NK-92 (cell line): ENCODE data around the gene CLIC1.

Source experiments
- DNase-seq: peaks from one replicate; lab custom pipeline; 2025; ENCODE audit not compliant: unreplicated experiment; lab: John Stamatoyannopoulos, UW

The CLIC1 gene

DNA sequence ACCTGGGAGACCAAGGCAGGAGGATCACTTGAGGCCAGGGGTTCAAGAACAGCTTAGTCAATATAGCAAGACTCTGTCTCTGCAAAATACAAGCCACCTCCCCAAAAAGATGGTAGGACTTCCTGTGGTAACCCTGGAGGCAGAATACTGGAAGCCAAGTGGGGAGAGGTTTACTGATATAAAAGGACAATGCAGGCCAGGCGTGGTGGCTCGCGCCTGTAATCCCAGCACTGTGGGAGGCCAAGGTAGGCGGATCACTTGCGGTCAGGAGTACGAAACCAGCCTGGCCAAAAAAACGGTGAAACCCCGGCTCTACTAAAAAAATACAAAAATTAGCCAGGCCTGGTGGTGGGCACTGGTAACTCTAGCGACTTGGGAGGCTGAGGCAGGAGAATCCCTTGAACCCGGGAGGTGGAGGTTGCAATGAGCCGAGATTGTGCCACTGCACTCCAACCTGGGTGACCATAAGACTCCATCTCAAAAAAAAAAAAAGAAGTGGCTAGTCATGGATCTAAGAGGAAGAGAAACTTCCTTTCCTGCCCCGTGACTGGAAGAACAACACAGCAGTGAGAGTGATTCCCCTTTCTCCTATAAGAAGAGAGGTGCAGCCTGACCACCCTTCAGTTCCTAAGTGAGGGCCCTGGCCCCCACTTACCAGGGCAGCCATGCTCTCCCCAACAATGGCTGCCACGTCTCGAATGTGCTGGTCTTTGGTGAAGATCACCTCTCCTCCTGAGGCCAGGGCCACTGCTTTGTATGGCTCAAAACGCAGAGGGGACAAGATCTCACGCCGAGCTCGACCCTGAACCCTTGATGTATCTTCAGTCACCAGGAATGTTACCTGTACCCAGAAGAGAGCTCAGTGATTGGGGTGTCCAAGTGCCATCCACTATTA, 32.3 kb upstream of the CLIC1 start:
- no peak for DNase-seq

DNA sequence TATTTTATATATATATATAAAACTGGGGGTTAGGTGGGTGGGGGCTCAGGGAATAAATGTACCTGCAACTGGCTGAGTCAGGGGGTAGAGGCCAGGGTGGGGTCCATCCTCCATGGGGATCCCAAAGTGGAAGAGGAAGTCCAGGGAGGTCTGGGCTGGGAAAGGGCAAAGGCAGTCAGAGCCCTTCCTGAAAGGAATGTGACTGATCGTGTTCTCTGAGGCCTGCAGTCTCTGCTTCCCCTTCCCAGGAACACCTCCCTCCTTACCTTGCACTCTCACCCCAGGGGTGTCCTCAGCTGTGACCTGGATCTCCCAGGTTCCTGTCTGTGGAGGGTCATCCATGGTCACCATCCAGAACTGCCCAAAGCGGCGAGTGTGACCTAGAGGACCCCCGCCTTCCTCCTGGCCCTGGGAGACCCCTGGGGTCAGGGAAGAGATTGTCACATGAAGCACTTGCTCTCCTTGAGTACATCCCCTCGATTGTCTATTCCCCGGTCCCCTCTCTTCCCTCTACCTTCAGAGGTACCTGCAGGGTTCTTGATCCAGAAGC, 30.8 kb upstream of the CLIC1 start:
- DNase-seq = no peak

DNA sequence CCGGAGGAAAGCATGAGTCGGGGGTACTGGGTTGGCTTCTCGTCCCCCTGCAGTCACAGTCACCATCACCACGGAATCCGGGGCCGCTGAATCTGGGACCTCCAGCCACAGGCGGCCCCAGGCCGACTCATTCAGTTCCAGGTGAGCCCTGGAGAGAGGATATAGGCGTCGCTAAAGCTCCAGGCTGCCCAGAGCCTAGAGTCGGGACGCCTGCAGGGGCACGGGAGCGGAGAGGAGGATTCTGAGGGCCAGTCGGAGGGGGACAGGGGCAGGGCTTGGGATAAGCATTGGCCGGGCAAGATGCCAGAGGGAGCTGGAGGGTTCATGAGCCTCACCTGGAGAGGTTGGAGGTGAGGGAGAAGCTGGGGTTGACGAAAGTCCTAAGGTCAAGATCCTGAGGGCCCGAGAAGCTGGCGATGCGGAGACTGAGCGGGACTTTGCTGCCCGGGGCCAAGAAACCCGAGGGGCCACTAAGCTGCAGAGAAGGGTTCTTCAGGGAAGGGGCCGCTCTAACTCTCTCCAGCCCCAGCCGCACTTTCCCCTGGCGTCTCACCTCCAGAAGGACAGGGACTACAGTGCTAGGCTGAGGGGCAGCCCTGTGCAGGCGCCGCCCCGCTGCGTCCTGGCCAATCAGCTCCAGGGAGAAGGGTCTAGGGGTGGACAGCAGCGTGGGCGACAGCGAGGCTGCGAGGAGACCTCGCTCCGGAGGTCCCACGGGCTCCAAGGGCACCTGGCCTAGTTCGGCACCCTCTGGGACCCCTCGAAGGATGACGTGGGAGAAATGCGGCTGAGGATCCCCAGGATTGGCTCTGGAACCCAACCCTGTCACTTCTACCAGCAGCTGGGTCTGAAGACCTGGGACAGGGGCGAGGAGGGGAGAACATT, 29.8 kb upstream of the CLIC1 start:
- no peak for DNase-seq

DNA sequence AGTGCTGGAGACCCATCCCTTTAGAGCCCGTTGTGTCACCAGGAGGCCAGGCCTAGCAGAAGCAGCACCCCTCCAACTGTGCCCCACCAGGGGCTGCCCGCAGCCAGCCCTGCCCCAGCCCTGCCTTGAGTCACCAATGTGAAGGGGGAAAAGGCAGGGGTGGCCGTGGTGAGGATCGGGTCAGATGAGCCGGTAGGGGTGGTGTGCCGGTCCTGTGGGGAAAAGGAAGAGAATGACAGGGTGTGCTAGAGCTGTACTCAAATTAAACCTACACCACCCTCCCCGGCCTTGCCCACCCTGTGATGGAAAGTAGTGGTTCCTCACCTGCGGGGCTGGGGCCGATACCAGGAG, 29.2 kb upstream of the CLIC1 start:
- DNase-seq = no peak

DNA sequence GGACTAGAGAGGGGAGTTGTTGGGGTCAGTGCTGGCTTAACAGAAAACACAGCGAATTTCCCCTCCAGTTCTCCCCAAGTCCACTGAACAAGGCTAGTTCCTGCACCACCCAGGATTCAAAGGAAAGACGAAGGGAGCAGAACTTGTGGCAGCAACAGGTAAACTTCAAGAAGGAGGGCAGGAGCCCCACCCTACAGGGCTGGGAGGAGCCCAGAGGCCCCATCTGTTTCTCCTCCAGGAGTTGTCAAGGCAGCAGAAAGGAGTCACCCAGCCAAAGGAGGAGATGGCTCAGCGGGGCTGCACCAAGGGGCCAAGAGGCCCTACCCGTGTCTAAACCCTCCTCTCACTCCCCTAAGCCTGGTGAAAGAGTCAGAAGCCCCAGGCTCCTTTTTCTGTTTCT, 27.9 kb upstream of the CLIC1 start:
- no peak for DNase-seq

DNA sequence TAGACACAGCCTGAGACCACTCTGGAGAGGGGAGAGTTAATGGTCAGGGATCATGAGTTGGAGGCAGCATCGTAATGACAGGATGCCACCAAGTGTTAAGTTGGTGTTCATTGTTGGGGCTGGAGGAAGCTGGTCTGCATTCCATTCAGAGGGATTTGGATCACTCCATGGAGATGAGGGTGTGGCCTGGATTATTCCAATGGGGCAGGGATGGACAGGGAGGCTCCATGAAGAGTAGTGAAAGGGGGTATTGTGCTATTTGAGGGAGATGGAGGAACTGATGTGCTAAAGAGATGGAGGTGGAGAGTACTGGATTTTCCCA, 27.2 kb upstream of the CLIC1 start:
- DNase-seq = no peak

DNA sequence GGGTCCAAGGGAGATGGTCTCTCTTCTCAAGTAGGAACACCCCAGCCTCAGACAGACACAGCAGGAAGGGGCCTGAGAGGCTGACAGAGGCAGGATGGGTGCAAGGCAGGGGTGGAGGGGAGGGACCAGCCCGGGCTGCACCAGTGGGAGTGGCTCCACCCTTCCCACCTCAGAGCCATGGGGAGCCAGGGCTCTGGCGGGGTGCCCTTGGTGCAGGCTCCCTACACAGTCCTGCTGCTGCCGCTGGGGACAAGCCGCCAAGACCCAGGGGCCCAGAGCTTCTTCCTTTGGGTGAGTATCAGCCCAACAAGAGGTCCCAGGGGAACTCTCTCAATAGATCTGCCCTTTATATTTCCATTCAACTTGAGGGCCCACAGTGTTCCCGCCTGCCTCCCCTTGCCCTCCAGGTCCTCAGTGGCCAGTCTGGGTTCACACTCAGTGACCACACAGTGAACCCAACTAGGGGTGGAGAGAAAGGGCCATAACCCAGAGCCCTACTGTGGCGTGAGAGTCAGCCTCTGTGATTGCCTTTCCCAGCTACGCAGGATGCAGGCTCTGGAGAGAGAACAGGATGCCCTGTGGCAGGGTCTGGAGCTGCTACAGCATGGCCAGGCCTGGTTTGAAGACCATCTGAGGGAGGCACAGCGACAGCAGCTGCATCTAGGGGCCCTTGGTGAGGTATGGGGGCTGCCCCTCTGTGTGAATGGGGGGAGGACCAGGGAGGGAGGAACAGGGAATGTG, 26.7 kb upstream of the CLIC1 start:
- DNase-seq = no peak

DNA sequence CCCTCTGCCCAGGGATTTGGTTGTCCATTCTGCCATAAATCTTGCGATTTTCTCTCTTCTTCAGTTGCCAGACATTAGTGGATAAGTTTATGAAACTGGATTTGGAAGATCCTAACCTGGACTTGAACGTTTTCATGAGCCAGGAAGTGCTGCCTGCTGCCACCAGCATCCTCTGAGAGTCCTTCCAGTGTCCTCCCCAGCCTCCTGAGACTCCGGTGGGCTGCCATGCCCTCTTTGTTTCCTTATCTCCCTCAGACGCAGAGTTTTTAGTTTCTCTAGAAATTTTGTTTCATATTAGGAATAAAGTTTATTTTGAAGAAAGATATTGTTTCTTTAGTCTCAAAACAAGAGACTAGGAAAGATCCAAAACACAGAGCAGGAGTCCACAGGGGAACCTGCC, 26.0 kb upstream of the CLIC1 start, which contains the start of gene SAPCD1:
SAPCD1 (plus strand) TSS at position 301 of the 400 bp plus-strand sequence. CDS start 399 bp downstream, outside the sequence.
- no peak for DNase-seq

DNA sequence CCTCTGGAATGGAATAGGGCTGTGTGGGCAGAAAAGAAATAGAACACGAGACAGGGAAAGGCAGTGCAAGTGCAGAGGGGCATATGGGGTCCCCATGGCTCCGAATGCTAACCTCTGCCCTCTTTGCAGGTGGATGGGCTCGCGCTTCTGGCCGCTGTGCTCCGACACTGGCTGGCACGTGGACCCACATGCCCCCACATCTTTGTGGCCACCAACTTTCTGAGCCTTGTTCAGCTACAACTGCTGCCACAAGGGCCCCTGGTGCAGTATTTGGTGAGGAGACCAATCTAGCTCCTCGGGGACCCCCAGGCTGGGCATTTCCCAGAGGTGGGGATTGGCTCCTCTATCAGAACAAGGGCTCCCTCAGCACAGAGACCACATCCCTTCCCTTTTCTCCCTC, 25.0 kb upstream of the CLIC1 start:
- no peak for DNase-seq

DNA sequence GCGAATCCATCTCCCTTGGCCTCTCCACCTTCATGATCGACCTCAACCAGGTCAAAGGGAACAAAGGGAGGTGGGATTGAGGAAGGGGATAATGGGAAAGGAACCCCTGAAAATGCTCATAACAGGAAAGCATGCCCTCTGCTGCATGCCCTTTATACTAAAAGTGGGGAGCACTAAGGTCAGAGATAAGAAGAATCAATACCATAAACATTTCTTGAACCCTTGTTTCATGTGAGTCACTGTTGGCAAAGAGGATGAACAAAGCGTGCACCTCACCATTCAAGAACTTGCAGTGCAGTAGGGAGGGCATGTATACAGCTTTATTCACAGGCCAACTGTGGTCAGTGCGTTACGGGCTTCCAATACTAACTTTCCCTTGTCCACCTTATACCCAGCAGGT, 24.5 kb upstream of the CLIC1 start:
- DNase-seq = no peak

DNA sequence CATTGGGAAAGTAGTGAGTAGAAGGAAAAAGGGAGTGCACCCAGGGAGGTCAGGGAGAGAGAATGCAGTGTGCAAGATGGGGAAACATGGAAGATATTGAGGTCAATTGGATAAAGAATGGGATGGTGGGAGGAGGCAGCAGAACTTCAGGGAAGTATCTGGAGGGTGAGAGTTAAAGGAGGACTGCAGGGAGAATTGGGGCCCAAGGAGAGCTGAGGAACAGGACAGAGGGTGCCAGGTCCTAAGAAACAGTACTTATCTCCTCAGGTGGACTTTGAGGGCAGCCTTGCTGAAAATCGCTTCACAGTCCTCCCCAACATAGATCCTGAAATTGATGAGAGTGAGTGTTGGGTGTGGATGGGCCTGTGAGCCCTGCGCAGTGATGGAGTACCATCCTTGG, 22.0 kb upstream of the CLIC1 start:
- no peak for DNase-seq

DNA sequence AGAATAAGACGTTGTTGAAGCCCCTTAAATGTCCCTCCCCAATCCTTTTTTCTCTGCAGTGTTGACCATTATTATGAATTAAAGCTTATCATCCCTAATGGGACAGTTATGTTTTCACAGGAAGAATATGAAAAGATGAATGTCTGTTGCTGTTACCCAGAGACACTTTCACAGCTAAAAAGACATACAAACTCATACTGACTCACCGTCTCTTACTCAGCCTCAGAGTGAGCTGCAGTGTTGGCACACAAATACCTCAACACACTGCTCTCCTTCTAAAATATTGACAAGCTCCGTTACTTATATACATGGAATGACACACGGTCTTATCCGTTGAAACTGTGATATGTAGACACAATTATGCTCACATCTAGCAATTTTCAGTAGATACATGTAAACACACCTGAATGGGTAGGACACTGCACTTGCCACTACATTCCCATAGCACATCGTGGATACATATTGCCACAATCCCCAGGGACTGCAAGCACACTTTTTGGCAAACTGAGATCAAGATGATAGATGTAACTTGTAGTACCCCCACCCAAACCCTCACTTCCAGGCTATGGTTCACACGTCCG, 16.5 kb upstream of the CLIC1 start:
- no peak for DNase-seq

DNA sequence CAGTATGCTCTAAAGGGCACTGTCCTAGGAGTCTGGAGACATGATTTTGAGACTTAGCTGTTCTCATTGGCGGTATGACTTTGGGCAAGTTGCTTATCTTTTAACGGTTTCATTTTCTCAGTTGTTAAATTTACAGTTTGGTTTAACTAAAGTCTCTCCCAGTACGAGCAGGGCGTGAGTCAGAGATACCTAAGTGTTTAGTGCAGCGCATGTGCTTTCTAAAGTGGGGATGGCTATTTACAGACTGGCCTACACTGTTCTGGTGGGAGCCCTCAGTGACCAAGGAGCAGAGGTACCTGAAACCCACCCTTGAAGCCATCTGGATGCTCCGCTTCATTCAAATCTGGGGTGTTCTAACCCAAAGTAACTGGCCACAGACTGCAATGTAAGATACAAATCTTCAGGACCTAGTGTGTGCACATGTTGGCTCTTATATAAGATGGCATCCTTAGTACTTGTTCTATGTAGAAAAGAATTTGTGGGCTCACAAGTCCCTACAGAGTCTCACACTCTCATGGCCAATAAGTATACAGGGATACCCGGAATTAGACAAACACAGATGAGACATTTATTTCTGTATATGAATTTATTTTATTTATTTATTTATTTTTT, 14.2 kb upstream of the CLIC1 start:
- DNase-seq = no peak

DNA sequence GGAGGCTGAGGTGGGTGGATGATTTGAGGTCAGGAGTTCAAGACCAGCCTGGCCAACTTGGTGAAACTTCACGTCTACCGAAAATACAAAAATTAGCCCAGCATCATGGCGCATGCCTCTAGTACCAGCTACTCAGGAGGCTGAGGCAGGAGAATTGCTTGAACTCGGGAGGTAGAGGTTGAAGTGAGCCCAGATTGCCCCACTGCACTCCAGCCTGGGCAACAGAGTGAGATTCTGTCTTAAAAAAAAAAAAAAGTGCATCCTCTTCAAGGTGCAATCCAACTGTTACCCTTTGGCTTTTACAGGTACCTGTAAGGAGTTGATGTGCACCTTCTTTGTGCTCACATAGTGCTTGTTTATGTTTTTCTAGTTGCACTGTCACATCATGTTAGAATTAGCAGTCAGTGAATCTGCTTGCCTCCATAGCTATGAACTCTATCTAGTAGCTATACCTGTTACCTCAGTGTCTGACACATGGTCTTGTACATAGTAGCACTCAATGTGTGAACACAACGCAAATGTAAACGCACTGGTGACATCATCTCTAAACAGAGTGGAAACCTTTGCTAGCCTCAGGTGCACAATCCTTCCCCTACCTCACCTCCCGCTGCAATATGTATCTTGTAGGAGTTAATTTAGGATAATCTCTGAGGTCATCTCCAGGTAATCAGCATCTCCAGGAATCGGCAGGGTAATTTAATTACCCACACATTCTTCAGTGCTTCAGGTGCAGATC, 13.1 kb upstream of the CLIC1 start:
- no peak for DNase-seq

DNA sequence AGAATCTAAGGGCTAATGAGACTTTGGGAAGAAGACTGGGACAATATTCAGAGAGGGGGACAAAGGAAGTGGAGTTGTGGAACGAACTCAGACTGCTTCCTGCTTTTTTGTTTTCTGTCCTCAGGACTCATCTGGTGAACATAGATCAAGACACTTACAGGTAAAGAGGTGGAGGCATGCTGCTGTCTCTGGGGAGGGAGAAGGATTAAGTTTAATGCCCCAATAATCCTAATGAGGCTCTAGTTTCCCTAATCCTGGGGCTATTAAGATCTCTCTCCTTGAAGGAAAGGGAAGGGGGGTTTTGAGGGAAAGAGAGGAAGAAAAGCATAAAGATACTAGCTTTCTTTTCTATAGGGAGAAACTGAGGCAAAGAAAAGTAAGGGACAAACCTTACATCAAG, 8.1 kb upstream of the CLIC1 start:
- DNase-seq = no peak

DNA sequence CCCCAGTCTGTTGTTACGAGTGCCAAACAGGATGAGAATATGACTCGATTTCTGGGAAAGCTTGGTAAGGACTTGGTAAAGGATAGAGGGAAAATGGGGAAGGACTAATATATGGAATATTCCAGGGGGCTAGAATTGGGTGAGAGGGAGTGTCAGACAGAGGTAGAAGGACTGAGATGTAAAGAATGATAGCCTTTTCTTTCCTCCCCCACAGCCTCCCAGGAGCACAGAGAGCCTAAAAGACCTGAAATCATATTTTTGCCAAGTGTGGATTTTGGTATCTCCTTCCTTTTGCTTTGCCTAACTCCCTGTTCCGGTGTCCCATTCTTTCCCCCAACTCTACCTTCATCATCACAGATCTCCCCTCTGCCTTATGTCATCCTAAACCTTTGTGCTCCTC, 6.6 kb upstream of the CLIC1 start:
- DNase-seq = no peak

DNA sequence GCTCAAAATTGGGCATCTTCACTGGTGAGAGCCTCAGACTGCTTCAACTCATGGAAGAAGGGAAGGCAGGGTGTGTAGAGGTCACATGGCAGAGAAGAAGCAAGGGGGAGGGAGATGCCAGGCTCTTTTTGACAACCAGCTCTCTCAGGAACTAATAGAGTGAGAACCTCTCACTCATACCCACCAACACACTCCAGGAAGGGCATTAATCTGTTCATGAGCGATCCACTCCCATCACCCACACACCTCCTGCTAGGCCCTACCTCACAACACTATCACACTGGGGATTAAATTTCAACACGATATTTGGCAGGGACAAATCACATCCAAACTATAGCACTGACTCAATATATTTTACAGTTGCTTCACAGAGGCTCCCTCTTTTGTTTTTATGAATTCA, 5.5 kb upstream of the CLIC1 start:
- no peak for DNase-seq

DNA sequence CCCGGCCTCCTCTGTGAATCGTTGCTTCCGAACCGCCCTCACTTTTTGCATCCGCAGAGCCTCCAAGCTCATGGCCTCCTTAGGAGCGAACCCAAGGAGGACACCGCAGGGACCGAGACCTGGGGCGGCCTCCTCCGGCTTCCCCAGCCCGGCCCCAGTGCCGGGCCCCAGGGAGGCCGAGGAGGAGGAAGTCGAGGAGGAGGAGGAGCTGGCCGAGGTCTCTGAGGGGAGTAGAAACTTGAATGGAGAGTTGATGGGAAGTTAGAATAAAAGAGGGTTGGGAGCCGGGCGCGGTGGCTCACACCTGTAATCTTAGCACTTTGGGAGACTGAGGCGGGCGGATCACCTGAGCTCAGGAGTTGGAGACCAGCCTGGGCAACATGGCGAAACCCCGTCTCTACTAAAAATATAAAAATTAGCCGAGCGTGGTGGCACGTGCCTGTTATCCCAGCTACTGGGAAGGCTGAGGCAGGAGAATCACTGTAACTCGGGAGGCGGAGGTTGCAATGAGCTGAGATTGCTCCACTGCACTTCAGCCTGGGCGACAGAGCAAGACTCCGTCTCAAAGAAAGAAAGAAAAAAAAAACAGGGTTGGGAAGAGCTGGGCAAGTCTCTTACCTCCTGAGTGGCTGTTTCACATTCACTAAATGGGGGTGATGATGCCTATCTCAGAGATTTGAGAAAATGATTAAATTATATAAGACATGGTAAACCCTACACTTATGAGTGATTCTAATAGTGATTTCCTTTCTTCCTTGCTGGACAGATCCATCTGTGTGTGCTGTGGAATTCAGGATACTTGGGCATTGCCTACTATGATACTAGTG, 4.3 kb upstream of the CLIC1 start:
- no peak for DNase-seq
